PFSK-1 (cell line): ENCODE results near the gene PLA2G4B.

Experiments
- FOXP2 ChIP-seq: optimal IDR thresholded peaks from 2 replicates; pipeline ENCODE3; 2011; ENCODE audit warnings: borderline replicate concordance, control low read depth, inconsistent platforms; ENCODE audit not compliant: insufficient read depth; ENCODE audit errors: extremely low read length, extremely low read depth
- POLR2AphosphoS5 ChIP-seq: IDR thresholded peaks from 2 replicates; pipeline ENCODE4 v1.6.1; 2012; ENCODE audit warnings: low read depth, mild to moderate bottlenecking, control low read depth, low read length, moderate library complexity
- SIN3A ChIP-seq: IDR thresholded peaks from 2 replicates; pipeline ENCODE4 v1.6.1; 2012; ENCODE audit warnings: mild to moderate bottlenecking, low read length, moderate library complexity, borderline replicate concordance; ENCODE audit not compliant: insufficient read depth
- TAF1 ChIP-seq: IDR thresholded peaks from 2 replicates; pipeline ENCODE4 v1.6.1; 2012; ENCODE audit warnings: low read length, control low read depth, borderline replicate concordance; ENCODE audit not compliant: insufficient read depth
- TF ChIP-seq, protein P1 (sequence below), 2 experiments: IDR thresholded peaks; 2 replicates each; pipeline versions ENCODE4 v1.6.1 to v1.8.0; 2011 to 2012; ENCODE audit warnings: low read depth in 2 of 2, low read length in 2 of 2, control low read depth in 1 of 2, inconsistent platforms in 1 of 2, mild to moderate bottlenecking in 1 of 2, moderate library complexity in 1 of 2; ENCODE audit not compliant: insufficient read depth in 1 of 2

GRCh38 chr15:41860049-41860828 lies 21.6 kb downstream of the PLA2G4B start:
- TF ChIP-seq POLR2AphosphoS5 = no peak
- TF ChIP-seq, protein P1, sequence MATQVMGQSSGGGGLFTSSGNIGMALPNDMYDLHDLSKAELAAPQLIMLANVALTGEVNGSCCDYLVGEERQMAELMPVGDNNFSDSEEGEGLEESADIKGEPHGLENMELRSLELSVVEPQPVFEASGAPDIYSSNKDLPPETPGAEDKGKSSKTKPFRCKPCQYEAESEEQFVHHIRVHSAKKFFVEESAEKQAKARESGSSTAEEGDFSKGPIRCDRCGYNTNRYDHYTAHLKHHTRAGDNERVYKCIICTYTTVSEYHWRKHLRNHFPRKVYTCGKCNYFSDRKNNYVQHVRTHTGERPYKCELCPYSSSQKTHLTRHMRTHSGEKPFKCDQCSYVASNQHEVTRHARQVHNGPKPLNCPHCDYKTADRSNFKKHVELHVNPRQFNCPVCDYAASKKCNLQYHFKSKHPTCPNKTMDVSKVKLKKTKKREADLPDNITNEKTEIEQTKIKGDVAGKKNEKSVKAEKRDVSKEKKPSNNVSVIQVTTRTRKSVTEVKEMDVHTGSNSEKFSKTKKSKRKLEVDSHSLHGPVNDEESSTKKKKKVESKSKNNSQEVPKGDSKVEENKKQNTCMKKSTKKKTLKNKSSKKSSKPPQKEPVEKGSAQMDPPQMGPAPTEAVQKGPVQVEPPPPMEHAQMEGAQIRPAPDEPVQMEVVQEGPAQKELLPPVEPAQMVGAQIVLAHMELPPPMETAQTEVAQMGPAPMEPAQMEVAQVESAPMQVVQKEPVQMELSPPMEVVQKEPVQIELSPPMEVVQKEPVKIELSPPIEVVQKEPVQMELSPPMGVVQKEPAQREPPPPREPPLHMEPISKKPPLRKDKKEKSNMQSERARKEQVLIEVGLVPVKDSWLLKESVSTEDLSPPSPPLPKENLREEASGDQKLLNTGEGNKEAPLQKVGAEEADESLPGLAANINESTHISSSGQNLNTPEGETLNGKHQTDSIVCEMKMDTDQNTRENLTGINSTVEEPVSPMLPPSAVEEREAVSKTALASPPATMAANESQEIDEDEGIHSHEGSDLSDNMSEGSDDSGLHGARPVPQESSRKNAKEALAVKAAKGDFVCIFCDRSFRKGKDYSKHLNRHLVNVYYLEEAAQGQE (IDR thresholded peaks at IDR 0.05; ENCODE audit: insufficient read depth in 1 of 2, low read depth in 2 of 2, low read length in 2 of 2) = no peak
- no peak for TF ChIP-seq SIN3A
- TF ChIP-seq TAF1 = no peak
- TF ChIP-seq FOXP2 = no peak
